CD14-positive monocyte (primary cell): ENCODE measurements around the gene PTEN. TPM values are rescaled to one million over a fixed set of nuclear protein-coding genes. Genes with fewer than 3 reads are reported as not detected.

Experiments
- DNase-seq, 3 donors: peaks; one replicate each; pipeline ENCODE4 v3.0.0-alpha.2; 2011 to 2022
- H2AFZ ChIP-seq: 2 replicates; pipeline ENCODE4 v1.6.0; 2012; ENCODE audit warnings: mild to moderate bottlenecking, low read depth, low read length, inconsistent platforms; ENCODE audit not compliant: insufficient read depth, poor library complexity, severe bottlenecking
- H3K27ac ChIP-seq, 2 donors: 1 replicate in 1 of 2; 2 replicates in 1 of 2; pipeline ENCODE4 v1.5.1; 2012 to 2013; ENCODE audit warnings: low read length in 2 of 2, control low read depth in 1 of 2, inconsistent platforms in 1 of 2, low read depth in 1 of 2, mild to moderate bottlenecking in 1 of 2
- H3K27me3 ChIP-seq, 2 donors: one replicate each; pipeline versions ENCODE4 v1.6.0 to v1.6.1; 2011 to 2013; ENCODE audit warnings: low read length in 2 of 2; ENCODE audit not compliant: control insufficient read depth in 2 of 2, insufficient read depth in 2 of 2
- H3K36me3 ChIP-seq, 2 donors: replicated peaks in 1 of 2; 1 replicate in 1 of 2; 2 replicates in 1 of 2; pipeline versions ENCODE4 v1.5.1 to v1.6.1; 2012 to 2013; ENCODE audit warnings: low read length in 2 of 2, control low read depth in 1 of 2, inconsistent platforms in 1 of 2, mild to moderate bottlenecking in 1 of 2; ENCODE audit not compliant: insufficient read depth in 2 of 2, control insufficient read depth in 1 of 2
- H3K4me1 ChIP-seq, 2 donors: 1 replicate in 1 of 2; 2 replicates in 1 of 2; pipeline versions ENCODE4 v1.5.1 to v1.6.1; 2012 to 2013; ENCODE audit warnings: low read length in 2 of 2, control low read depth in 1 of 2, inconsistent platforms in 1 of 2, mild to moderate bottlenecking in 1 of 2, moderate library complexity in 1 of 2; ENCODE audit not compliant: insufficient read depth in 2 of 2, control insufficient read depth in 1 of 2
- H3K4me2 ChIP-seq: replicated peaks from 2 replicates; pipeline ENCODE3; 2012; ENCODE audit warnings: low read length, moderate library complexity, mild to moderate bottlenecking; ENCODE audit not compliant: poor library complexity, severe bottlenecking; ENCODE audit errors: extremely low read depth
- H3K4me3 ChIP-seq, 3 experiments: fragments of 200-600 bp in 1 of 3; sonication (generic) in 1 of 3; replicated peaks in 1 of 3; 1 replicate in 2 of 3; 2 replicates in 1 of 3; pipeline ENCODE4 v1.5.1; 2011 to 2013; ENCODE audit warnings: low read length in 3 of 3, mild to moderate bottlenecking in 3 of 3, control low read depth in 2 of 3, low read depth in 2 of 3, inconsistent platforms in 1 of 3, moderate library complexity in 1 of 3
- H3K79me2 ChIP-seq: 2 replicates; pipeline ENCODE4 v1.6.0; 2012; ENCODE audit warnings: mild to moderate bottlenecking, control low read depth, inconsistent platforms, low read length, moderate library complexity; ENCODE audit not compliant: insufficient read depth
- H3K9ac ChIP-seq: 2 replicates; pipeline ENCODE4 v1.6.0; 2017; ENCODE audit warnings: low read length, mild to moderate bottlenecking; ENCODE audit not compliant: insufficient read depth, poor library complexity, severe bottlenecking
- H3K9me3 ChIP-seq, 2 donors: replicated peaks in 1 of 2; 1 replicate in 1 of 2; 2 replicates in 1 of 2; pipeline versions ENCODE4 v1.5.1 to v1.6.1; 2012 to 2013; ENCODE audit warnings: low read length in 2 of 2, control low read depth in 1 of 2; ENCODE audit not compliant: control insufficient read depth in 1 of 2, insufficient read depth in 1 of 2
- H4K20me1 ChIP-seq: 2 replicates; pipeline ENCODE4 v1.6.0; 2012; ENCODE audit warnings: mild to moderate bottlenecking, low read length, control low read depth, moderate library complexity; ENCODE audit not compliant: insufficient read depth
- H3K27ac Mint-ChIP-seq, 7 donors: one replicate each; pipeline ENCODE4 v1.8.0; 2020; ENCODE audit warnings: mild to moderate bottlenecking in 7 of 7, mixed read lengths in 7 of 7, moderate library complexity in 6 of 7, inconsistent platforms in 2 of 7
- H3K27me3 Mint-ChIP-seq, 3 donors: one replicate each; pipeline ENCODE4 v1.8.0; 2021 to 2022; ENCODE audit warnings: low read depth in 3 of 3, mild to moderate bottlenecking in 3 of 3, mixed read lengths in 3 of 3, moderate library complexity in 3 of 3, inconsistent platforms in 1 of 3
- H3K36me3 Mint-ChIP-seq, 2 donors: one replicate each; pipeline ENCODE4 v1.8.0; 2020; ENCODE audit warnings: mixed read lengths in 2 of 2, inconsistent platforms in 1 of 2, mild to moderate bottlenecking in 1 of 2
- H3K4me1 Mint-ChIP-seq: one replicate; pipeline ENCODE4 v1.8.0; 2020; ENCODE audit warnings: mild to moderate bottlenecking, mixed read lengths
- H3K4me3 Mint-ChIP-seq, 2 donors: one replicate each; pipeline ENCODE4 v1.8.0; 2020; ENCODE audit warnings: mild to moderate bottlenecking in 2 of 2, mixed read lengths in 2 of 2, moderate library complexity in 1 of 2
- H3K9me3 Mint-ChIP-seq, 7 donors: one replicate each; pipeline ENCODE4 v1.8.0; 2020 to 2022; ENCODE audit warnings: mixed read lengths in 7 of 7, mild to moderate bottlenecking in 6 of 7, moderate library complexity in 6 of 7, inconsistent platforms in 2 of 7
- CTCF ChIP-seq: fragments of 200-600 bp; IDR thresholded peaks from one replicate; pipeline ENCODE4 v1.8.0; 2022; ENCODE audit warnings: antibody characterized with exemption, mild to moderate bottlenecking
- WGBS: methylation state at CpG from one replicate; pipeline ENCODE4 v1.1.5; 2013; ENCODE audit warnings: missing lambda C conversion rate; ENCODE audit not compliant: insufficient coverage; 5-methylcytosine and 5-hydroxymethylcytosine counted together
- intact Hi-C, 2 donors: fragments of 100-400 bp; cut with micrococcal nuclease; formaldehyde crosslinking; loops; one replicate each; pipeline versions ENCODE4 v1.15.0 to v1.15.1; 2023
- polyA plus RNA-seq, 3 donors: library from polyadenylated mRNA; depleted of rRNA in 1 of 3; unstranded in 2 of 3; stranded (reverse) in 1 of 3; fragments of 300-500 nt in 2 of 3; fragments of >200 nt in 1 of 3; fragmentation: Illumina TruSeq in 2 of 3; gene quantifications; 1 replicate in 2 of 3; 2 replicates in 1 of 3; pipeline ENCODE4 v1.2.3, GENCODE V29; 2012 to 2021

PTEN gene
- polyA plus RNA-seq, 3 donors: 30.5 to 57.6 (median 37.7) TPM

- Mint-ChIP-seq H3K4me1 (peaks cover 39% of the 10 kb centered on the region), H3K36me3 (peaks cover 3 to 7% of the 10 kb centered on the region in 2 donors), H3K9me3 (peaks cover 0 to 2% (median 0%) of the 10 kb centered on the region in 7 donors), H3K4me3 (peak overlapping the region; percentile 94 to 99), H3K27me3 (no peaks in the 10 kb centered on the region), H3K27ac (peak overlapping the region; percentile 79 to 95 (median 84))
- H3K79me2 ChIP-seq: peaks cover 64% of the 10 kb centered on the region
- H2AFZ ChIP-seq: peak overlapping the region; percentile 93
- WGBS: 2% methylated on average over 7 of the region's 16 CpGs
- H3K9me3 ChIP-seq: no peaks in the 10 kb centered on the region
- no peak for TF ChIP-seq CTCF
- H3K27me3 ChIP-seq: no peaks in the 10 kb centered on the region
- peaks cover 21 to 57% of the 10 kb centered on the region in 2 donors for H3K4me1 ChIP-seq
- intact Hi-C loops: loop anchor here (5.0 to 10.0 kb wide), 5 partner anchors 253 to 690 kb away; no protein-coding TSS in a partner anchor
- peak overlapping the region; percentile 89 to 93 for H3K27ac ChIP-seq
- no peaks in the 10 kb centered on the region for H3K36me3 ChIP-seq
- peak overlapping the region; percentile 81 to 97 (median 86) for H3K4me3 ChIP-seq
- DNase-seq: no peak
- H3K4me2 ChIP-seq: peak overlapping the region; percentile 97
- peaks cover 56% of the 10 kb centered on the region for H4K20me1 ChIP-seq
- H3K9ac ChIP-seq: peak overlapping the region; percentile 83
These were observed 1.2 kb downstream of the PTEN start for GRCh38 chr10:87864496-87865059.

GRCh38 chr10:87865241-87865881, 1.9 kb downstream of the PTEN start:
- peak overlapping the region in 1 of 2 donors; percentile 93 for H3K27ac ChIP-seq
- peaks cover 3 to 7% of the 10 kb centered on the region in 2 donors for H3K36me3 Mint-ChIP-seq
- DNase-seq: no peak
- H3K27me3 ChIP-seq: no peaks in the 10 kb centered on the region
- peaks cover 22 to 60% of the 10 kb centered on the region in 2 donors for H3K4me1 ChIP-seq
- H3K9me3 Mint-ChIP-seq: peaks cover 0 to 2% (median 0%) of the 10 kb centered on the region in 7 donors
- 0% methylated on average over 4 of the region's 4 CpGs for WGBS
- TF ChIP-seq CTCF: no peak
- H4K20me1 ChIP-seq: peaks cover 64% of the 10 kb centered on the region
- no peaks in the 10 kb centered on the region for H3K36me3 ChIP-seq
- intact Hi-C loops: loop anchor here in 1 of 2 donors (10.0 kb wide), 2 partner anchors 519 to 689 kb away; no protein-coding TSS in a partner anchor
- no peaks in the 10 kb centered on the region for H3K27me3 Mint-ChIP-seq
- H2AFZ ChIP-seq: no peak overlapping the region
- H3K27ac Mint-ChIP-seq: peak overlapping the region in 6 of 7 donors; percentile 15 to 95 (median 78)
- peak overlapping the region; percentile 94 to 99 for H3K4me3 Mint-ChIP-seq
- peak overlapping the region; percentile 83 for H3K9ac ChIP-seq
- peaks cover 72% of the 10 kb centered on the region for H3K79me2 ChIP-seq
- no peaks in the 10 kb centered on the region for H3K9me3 ChIP-seq
- peak overlapping the region; percentile 97 for H3K4me2 ChIP-seq
- peak overlapping the region; percentile 81 to 97 (median 86) for H3K4me3 ChIP-seq
- H3K4me1 Mint-ChIP-seq: peaks cover 41% of the 10 kb centered on the region
